ENCODE data around the gene ERGIC1.

Gene ERGIC1

DNA sequence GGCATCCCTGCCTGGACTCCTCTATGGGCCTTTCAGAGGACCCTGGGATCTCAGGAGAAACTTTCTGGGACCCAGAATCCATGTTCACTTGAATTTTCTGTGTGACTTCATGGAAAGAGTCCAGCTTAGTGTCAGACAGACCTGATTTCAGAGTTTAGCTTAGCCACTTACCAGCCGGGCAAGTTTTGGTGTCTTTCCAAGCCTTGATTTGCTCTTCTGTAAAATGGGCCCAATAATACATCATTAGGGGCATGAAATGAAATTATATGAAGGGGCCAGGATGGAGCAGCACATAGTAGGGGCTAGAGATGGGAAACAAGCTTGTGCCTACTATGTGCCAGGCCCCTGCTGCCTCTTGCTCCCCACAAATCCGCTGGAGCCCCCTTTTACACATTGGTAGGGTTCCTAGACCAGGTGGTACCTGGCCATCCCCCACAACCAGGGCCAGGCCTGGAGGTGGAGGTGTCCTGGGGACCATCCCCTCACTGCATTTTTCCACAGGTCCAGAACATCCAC, 92.0 kb downstream of the ERGIC1 start:
- no peak for DNase-seq

DNA sequence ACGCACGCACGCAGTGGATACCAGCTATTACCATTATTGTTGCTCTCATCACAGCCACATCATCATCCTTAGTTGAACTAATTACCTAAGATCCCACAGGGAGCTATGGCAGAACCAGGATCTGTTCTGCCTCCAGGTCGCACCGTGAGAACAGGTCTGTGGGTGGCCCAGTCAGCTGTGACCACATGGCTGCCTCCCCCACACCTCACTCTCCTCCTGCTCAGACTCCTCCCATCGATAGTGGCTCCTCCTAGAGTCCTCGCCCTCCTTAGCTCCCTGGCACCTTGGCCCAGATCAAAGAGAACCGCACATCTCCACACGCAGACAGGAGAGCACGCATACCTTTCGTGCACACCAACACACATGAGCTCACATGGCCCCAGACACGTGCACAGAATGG, 92.7 kb downstream of the ERGIC1 start:
- DNase-seq: no peak

DNA sequence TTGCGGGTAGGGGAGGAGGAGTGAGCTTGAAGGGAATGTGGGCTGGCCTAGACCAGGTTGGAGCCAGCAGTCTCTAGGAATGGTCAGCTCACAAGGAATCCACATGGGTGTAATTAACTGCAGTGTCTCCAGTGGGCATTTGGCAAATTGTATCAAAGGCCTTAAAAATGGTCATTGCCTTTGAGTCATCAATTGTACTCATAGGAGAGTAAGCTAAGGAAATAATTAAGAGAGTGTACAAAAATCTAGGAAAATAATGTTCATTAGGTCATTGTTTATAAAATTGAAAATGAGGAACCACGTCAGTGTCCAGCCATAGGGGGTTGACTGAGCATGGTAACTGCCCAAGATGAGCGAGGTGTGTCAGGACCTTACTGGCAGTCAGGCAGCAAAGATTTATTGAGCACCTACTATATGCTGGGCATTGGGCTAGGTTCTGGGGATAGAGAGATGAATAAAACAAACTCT, 95.4 kb downstream of the ERGIC1 start:
- DNase-seq: no peak

DNA sequence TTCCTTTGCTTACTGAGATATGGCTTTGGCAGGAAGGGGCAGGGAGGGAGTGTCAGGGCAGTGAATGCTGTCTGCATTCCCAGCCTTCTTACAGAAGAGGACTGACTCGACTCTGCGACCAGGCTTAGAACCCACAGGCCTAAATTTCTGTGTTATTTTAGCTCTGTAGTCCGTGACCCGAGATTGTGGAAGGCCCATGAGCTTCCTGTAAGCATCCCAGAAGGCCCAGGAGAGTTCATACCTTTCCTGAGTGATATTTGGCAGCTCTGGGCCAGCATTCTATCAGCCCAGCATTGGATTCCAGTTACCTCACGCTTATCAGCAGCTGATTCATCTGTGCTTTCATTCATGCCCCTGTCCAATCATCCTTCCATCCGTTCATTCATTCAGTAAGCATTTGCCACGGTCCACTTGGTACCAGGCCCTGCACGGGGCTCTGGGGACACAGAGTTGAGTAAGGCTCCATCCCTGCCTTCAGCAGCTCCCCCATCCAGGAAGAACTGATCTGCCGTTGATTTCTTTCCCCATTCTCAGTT, 97.0 kb downstream of the ERGIC1 start:
- no peak for DNase-seq

DNA sequence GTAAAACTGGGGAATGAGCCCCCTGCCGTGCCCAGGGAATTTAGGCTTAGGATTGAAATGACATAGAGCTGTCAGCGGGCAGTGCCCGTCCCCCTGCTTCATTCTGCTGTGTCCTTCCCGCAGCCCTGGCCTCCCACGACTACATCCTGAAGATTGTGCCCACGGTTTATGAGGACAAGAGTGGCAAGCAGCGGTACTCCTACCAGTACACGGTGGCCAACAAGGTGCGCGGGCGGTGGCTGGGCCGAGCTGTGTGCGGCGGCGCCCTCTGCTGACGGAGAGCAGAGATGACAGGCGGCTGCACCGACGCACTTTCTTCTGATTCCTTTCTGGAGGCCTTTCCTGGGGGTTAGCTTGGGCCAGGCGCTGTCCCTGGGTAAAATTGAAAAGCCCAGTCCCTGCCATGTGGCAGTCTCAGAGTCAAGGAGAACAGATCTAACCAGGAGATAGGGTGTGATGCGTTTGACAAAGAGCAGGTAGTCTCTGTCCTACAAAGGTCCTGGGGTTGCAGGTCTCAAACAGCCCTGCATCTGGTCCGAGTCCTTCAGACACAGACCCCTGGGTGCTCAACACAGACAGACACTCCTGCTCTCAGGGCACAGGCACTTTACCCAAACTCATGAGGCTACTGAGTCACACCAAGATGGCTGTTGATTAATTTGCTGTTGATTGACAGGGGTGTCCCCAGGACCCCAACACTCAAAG, 98.4 kb downstream of the ERGIC1 start:
- DNase-seq: peak; percentile 64

DNA sequence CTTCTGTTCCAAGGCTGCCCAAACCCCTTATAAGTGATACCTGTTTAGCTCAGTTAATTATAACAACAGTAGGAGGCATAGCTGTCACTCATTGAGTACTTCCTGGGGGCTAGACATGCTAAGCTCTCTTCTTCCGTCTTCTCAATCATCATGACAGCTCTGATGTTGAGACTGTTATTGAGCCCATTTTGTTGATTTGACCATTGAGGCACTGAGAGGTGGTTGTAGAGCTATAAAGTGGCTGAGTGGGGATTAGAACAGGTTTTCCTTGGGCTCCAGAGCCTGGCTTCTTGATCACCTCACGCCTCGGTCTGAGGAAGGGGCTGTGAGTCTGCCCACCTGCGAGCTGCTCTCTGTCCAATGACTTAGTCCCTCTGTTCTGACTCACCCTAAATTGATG, 99.2 kb downstream of the ERGIC1 start:
- no peak for DNase-seq

DNA sequence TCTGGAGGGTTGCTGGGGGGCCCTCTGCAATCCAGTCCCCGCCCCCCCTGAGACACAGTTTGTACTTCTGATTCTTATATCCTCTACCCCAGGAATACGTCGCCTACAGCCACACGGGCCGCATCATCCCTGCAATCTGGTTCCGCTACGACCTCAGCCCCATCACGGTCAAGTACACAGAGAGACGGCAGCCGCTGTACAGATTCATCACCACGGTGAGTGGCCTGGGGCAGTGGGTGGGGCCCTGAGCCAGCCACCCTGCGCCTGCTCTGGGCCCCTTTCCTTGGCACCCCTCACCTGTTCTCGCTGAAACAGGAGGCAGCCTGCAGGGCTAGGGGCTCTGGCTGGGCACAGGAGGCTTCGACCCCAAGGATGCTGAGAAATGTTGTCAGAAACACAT, 101.0 kb downstream of the ERGIC1 start:
- DNase-seq: no peak

DNA sequence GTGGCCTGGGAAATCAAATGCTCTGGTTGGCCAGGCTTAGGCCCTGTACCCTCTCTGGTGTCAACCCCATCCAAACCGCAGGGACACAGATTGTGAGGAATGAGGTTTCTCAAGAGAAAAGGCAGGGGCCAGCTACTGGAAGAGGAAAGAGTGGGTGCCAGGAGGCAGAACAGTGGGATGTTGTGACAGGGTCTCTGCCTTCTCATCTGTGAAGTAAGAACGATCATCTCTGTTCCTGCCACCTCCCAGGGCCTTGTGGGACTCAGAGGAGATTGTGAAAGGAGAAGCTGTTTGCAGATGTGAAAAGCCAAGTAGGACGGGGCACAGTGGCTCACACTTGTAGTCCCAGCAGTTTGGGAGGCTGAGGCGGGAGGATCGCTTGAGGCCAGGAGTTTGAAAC, 102.3 kb downstream of the ERGIC1 start:
- DNase-seq: no peak

DNA sequence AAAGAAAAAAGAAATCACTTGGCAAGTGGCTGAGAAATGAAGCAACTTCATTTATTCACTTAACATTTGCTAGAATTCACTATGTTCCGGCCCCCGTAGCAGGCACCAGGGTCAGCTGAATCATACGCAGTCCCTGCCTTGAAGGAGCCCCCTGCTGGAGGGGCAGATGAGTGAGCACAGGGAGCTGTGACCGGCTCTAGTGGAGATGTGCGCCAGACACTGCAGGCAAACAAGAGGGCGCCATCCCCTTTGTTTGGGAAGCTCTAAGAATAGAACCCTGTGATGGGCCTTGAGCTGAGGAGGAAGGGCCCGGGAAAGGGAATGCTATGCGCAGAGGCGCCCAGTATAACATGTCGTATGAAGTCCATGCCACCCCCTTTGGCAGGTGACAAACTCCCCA, 105.0 kb downstream of the ERGIC1 start:
- no peak for DNase-seq

DNA sequence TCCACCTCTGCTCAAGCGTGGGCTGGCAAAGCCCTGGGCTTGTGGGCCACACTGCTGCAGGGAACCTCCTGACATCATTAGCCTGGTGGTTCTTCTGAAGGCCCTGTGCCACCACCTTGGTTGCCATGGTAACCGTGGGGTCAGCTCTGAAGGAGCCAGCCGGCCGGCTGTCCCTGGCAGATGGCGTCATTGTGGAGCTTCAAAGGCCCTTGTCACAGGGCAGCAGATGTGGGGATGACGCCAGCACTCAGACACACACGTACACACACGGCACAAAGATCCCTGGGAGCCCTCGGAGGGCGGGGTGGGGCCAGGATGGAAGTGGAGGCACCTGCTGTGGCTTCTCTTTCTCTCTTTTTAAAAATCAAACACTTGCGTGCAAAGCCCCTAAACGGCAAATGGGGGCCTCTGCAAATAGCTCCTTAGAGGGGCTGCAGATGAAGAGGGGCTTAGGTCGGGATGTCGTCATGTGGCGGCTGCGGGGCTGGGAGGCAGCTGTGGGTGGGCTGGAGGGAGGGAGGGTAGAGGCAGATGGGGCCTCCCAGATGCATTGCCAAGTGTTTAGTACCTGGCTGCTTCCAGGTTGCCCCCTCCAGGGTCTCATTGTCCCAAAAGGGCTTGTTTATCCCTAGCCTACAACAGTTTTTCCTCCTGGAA, 105.7 kb downstream of the ERGIC1 start:
- DNase-seq: no peak

DNA sequence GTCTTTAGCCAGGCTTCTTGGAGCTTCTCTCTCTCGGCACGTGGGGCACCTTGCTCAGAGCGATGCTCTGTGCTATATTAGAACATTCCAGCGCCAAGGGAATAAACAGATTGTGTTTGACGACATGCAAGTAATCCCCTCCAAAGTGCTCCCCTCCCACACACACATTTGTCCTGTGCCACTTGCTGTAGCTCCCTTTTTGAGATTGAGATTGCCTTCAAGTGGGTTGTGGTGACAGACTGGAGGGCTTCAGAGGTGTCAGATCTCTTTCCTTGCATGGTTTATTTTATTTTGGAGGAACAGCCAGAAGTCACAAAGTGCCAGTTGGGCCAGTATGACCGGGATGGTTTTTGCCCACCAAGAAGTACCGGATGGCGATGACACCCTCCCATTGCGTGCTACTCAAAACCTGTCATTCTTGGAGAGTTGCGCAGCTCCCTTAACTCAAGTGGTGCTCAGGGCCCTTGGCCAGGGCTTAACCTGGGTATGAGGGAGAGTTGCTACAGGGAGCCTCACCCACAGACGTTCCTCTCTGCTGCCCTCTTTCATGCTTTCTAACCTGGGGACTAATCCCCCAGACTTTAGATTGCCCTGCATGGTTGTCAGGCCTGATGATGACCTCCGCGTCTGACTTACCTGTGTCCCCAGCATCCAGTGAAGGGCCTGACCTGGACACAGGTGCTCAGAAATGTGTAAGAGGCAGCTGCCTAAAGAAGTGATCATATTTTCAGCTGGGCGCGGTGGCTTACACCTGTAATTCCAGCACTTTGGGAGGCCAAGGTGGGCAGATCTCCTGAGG, 106.4 kb downstream of the ERGIC1 start:
- no peak for DNase-seq

DNA sequence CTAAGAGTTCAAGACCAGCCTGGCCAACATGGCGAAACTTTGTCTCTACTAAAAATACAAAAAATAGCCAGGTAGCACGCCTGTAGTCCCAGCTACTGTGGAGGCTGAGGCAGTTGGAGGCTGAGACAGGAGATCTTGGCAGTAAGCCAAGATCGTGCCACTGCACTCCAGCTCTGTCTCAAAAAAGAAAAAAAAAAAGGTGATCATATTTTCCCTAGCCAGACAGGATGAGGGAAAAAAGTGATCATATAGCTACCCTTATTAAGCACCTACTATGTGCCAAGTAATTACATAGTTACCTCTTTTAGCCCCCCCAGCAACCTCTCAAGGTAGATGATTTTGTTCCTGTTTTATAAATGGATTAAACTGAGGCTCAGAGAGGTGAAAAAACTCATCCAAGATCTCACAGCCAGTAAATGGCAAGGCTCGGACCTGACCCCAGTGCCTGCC, 107.0 kb downstream of the ERGIC1 start:
- DNase-seq: no peak

DNA sequence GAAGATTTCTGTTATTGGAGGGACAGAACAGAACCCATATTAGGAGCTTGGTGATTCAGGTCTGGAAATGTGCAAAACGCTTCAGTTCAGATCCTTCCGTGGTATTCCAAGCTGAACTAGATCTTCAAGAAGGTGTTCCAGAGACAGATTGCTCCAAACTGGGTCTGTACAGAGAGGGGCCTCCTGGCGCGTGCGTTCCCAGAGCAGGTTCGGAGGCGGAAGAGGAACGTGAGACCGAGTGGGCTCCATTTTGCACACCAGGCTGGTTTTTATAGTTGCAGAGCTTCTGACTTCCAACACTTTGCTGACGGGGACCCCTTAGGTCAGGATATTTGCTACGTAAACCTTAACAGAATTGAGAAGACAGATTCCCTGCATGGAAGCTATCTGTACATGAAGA, 108.5 kb downstream of the ERGIC1 start:
- DNase-seq: no peak

DNA sequence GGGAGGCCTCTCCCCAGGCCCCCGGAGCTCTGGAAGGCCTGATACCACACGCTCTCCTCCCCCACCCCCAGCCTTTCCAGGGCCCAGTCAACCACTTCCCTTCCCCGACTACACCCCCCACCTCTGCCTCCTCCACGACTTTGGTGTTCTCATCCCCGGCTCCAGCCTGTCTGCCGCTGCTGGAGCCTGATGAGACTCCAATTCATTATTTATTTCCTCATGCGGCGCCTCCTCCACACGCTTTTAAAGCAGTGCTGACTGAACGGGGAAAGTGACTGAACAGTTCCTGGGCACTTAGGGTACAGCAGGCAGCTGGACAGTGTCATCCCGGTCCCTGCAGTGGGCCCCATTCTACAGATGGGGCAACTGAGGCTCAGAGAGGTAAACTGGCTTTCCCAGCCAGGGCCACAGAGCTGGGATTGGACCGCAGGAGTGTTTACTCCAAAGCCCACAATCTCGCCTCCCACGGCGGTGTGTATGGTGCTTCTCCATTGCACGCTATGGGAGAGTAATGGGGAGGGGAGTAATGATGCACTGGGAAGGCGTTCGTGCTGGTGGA, 109.3 kb downstream of the ERGIC1 start:
- no peak for DNase-seq

DNA sequence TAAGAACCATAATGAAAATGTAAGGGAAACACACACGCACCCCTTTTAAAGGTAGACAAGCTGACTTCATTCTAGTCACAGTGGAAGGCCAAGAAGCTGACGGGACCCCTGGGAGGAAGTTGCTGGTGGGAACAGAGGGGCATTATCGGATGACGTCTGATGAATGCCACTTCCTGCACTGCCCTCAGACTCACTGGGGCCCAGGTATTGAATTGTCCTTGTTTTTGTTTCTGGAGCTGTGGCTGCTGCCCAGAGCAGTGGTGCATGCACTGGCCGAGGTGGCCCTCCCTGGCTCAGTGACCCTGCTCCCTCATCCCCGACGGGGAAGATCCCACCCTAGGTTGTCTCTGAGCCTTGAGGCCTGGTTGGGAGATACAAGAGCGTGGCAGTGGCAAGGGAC, 109.9 kb downstream of the ERGIC1 start:
- DNase-seq: no peak

DNA sequence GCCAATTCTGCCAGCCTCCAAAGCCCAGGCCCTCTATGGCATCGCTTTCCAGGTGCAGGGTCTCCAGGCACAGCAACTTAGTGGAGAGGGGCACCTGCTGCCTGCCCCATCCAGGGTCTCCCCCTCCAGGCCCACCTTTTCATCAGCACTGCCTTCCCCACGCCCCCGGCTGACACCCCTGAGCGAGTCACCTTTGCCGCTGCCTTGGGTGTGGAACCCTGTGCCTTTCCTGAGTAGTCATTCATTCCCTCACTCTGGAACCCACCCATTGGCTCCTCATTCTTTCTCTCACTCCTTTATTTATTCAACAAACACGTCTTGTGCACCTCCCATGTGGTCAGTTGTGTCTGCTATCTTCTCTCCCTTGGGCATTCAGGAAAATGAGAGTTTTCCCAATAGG, 110.7 kb downstream of the ERGIC1 start:
- no peak for DNase-seq

DNA sequence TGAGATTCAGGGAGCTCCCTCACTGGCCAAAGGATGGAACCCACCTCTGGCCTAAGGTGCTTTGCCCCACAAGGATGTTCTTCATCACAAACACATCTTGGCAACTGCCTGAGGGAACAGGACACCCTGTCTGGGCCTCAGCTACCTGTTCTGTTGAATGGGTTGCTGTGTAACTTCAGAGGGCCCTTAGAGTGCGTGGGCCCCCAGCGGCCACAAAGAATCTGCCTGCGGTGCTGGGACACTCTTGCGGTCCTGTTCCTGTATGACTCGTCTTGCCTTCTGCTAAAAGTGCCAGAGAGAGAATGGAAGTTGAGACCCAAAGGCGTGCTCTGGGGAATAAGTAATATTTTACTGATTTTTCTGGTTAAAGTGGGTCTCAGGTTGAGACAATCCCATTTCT, 111.1 kb downstream of the ERGIC1 start:
- DNase-seq: no peak

DNA sequence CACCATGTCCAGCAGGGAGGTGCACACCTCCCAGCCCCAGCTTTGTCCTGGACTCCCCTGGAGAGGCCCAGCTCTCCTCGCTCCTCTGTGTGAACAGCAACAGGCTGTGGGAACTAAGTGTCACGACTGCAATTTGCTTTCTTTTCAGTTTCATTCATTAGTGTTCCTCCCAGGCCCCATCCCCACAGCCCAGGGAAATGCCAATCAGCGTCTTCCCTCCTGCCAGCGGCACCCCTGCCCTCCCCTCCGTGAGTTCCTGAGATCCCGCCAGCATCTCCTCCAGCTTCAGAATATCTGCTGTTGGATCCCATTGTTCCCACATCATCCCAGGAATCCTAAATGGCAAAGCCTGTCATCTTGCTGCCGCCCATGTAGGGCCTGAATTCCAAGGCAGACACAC, 112.1 kb downstream of the ERGIC1 start:
- no peak for DNase-seq

DNA sequence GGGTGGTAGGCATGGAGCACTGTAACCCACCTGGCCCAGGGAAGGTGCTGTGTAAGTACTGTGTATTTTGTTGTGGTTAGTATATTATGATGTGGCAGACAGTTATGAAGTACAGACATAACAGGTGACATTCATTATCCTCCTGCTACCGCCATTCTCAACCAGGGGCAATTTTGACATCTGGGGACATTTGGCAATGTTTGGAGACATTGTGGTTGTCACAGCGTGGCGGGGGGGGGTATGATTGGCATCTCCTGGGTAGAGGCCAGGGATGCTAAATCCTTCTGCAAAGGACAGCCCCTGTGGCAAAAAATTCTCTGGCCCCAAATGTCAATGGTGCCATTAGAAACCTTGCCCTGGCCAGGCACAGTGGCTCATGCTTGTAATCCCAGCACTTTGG, 115.4 kb downstream of the ERGIC1 start:
- no peak for DNase-seq

DNA sequence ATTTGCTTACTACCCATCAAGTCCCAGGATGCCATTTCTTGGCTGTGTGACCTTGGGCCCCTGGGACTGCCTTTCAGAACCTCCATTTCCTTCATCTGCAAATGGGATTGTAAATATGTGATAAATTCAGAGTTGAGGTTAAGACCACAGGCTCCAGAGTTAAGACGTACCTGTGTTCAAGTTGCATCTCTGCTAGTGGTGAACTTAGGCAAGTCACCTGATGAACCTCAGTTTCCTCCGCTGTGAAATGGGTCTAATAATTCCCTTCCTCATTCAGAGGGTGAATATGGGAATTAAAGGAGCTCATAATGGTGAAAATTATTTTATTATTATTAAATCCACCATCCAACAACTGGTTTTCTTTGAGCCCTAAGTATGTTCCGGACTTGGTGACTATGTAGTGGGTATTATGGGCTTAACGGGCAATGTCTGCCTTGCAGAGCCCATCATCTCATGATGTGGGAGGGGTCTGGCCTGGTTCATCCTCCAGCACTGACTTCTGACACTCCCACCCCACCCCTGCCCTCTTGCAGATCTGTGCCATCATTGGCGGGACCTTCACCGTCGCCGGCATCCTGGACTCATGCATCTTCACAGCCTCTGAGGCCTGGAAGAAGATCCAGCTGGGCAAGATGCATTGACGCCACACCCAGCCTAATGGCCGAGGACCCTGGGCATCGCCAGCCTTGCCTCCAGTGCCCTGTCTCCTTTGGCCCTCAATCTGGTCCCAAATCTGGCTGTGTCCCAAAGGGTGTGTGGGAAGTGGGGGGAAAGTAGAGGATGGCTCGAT, 116.3 kb downstream of the ERGIC1 start:
- DNase-seq: no peak

DNA sequence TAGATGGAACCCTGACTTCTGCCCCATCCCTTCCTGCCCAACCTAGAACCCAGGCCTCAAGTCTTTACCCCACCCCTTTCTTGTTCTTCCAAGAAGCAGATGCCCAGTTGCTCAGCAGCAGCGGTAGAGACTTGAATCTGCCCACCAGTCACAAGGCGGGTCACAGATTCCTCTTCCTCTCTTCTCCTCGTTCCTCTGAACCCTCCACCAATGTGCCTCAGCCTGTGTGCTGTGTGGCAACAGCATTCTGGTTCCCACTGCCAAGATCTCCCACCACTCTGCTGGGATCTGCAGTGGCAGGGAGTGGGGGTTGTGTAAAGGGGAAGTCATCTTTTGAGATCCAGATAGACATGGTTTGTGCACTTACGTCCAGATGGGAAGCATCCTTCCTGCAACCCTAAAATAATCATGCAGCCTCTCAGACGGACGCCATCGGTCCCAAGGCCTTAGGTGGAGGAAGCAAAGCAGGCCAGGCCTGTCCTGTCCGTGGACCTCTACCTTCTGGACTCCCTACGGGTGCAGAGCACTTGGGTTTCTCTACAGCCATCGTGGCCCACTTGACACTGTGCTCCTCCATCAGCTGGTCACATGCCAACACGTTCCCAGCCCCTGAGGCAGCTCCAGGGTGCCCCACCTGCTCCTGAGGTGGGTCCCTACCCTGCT, 117.5 kb downstream of the ERGIC1 start:
- DNase-seq: no peak

Measured in central memory CD4-positive, alpha-beta T cell (primary cell).